Measurements from ENCODE around the gene CXorf65.

GRCh38 chrX:71105628-71106027 lies 912 bp downstream of the CXorf65 start:
- TF ChIP-seq POLR2AphosphoS5 (IDR thresholded peaks at IDR 0.05), result no peak
- TF ChIP-seq, protein P1, sequence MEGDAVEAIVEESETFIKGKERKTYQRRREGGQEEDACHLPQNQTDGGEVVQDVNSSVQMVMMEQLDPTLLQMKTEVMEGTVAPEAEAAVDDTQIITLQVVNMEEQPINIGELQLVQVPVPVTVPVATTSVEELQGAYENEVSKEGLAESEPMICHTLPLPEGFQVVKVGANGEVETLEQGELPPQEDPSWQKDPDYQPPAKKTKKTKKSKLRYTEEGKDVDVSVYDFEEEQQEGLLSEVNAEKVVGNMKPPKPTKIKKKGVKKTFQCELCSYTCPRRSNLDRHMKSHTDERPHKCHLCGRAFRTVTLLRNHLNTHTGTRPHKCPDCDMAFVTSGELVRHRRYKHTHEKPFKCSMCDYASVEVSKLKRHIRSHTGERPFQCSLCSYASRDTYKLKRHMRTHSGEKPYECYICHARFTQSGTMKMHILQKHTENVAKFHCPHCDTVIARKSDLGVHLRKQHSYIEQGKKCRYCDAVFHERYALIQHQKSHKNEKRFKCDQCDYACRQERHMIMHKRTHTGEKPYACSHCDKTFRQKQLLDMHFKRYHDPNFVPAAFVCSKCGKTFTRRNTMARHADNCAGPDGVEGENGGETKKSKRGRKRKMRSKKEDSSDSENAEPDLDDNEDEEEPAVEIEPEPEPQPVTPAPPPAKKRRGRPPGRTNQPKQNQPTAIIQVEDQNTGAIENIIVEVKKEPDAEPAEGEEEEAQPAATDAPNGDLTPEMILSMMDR (IDR thresholded peaks at IDR 0.05), result no peak

Data from stomach (tissue), 4 donors.